ENCODE data around the gene E2F4. TPM values are rescaled to one million over a fixed set of nuclear protein-coding genes. Genes with fewer than 3 reads are reported as not detected.

E2F4 gene
- total and polyA plus RNA-seq, 2 experiments from 2014 or later = 66.2 to 85.2 TPM

DNA sequence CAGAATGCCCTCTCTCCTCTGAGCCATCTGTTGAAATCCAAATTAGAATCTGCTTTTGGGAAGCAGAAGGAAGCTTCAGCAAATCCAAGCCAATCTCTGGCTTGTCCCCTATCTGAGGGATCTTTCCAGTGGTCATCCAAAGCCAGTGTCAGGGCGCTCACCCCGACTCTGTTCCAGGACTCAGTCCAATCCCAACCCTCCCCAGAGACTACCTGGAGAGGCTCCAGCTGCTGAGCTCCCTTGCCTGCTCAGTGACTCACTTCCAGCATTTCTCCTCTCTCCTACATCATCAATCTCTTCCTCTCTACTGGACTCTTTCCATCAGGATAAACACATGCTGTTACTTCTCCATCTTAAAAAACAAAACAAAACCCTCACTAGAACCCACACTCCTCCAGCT, 10.6 kb upstream of the E2F4 start:
- peak in 1 of 2 donors; percentile 89 for DNase-seq (ENCODE audit: low read depth in 1 of 2, low spot score in 1 of 2)
- H3K36me3 ChIP-seq = no peaks in the 10 kb centered on the region
- H3K27me3 ChIP-seq = peaks cover 27% of the 10 kb centered on the region
- no peaks in the 10 kb centered on the region for H3K9me3 ChIP-seq (ENCODE audit: low read depth)
- no peak overlapping the region for H3K4me3 ChIP-seq
- peaks cover 4% of the 10 kb centered on the region for H3K4me1 ChIP-seq (ENCODE audit: low read depth)
- no peak overlapping the region for H3K27ac ChIP-seq
- TF ChIP-seq, protein P1, sequence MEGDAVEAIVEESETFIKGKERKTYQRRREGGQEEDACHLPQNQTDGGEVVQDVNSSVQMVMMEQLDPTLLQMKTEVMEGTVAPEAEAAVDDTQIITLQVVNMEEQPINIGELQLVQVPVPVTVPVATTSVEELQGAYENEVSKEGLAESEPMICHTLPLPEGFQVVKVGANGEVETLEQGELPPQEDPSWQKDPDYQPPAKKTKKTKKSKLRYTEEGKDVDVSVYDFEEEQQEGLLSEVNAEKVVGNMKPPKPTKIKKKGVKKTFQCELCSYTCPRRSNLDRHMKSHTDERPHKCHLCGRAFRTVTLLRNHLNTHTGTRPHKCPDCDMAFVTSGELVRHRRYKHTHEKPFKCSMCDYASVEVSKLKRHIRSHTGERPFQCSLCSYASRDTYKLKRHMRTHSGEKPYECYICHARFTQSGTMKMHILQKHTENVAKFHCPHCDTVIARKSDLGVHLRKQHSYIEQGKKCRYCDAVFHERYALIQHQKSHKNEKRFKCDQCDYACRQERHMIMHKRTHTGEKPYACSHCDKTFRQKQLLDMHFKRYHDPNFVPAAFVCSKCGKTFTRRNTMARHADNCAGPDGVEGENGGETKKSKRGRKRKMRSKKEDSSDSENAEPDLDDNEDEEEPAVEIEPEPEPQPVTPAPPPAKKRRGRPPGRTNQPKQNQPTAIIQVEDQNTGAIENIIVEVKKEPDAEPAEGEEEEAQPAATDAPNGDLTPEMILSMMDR (IDR thresholded peaks at IDR 0.05; ENCODE audit: low read depth, low read length) = no peak

DNA sequence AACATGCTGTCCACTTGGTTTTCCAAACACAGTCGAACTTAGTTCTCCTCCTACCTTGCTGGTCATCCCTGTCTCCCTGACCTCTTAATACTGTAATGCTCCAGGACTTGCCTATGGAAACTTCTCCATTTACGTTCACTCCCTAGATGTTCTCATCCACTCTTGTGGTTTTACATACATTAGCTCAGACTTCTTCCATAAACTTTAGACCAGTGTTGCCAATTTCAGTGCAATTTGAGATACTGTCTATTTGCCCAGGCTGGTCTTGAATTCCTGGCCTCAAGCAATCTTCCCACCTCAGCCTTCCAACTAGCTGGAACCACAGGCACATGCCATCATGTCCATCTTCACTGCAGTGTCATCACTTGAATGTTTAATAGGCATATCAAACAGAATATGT, 9.7 kb upstream of the E2F4 start:
- Histone ChIP-seq H3K4me3 (no peak overlapping the region), H3K9me3 (ENCODE audit: low read depth) (no peaks in the 10 kb centered on the region), H3K27ac (no peak overlapping the region), H3K27me3 (peaks cover 25% of the 10 kb centered on the region), H3K4me1 (ENCODE audit: low read depth) (peaks cover 4% of the 10 kb centered on the region), H3K36me3 (no peaks in the 10 kb centered on the region)
- DNase-seq (ENCODE audit: low read depth in 1 of 2, low spot score in 1 of 2) = no peak
- TF ChIP-seq, protein P1 (IDR thresholded peaks at IDR 0.05; ENCODE audit: low read depth, low read length) = no peak

DNA sequence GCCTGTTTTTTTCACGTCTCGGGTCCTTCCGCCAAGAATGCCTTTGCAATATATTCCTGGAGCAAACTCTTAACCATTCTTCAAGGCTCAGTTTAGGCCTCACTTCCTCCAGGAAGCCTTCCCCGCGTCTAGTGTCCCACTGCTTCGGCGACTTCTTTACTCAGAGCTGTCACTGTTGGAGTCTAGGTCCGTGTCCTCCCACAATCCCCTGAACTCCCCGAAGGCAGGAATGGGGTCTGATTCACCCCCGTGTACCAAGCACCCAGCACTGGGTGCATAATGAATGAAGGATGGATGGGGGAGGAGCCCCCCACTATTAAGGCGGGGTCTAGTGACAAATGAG, 8.7 kb upstream of the E2F4 start:
- Histone ChIP-seq H3K27ac (no peak overlapping the region), H3K36me3 (no peaks in the 10 kb centered on the region), H3K9me3 (ENCODE audit: low read depth) (no peaks in the 10 kb centered on the region), H3K4me3 (peak overlapping the region; percentile 61), H3K4me1 (ENCODE audit: low read depth) (peaks cover 4% of the 10 kb centered on the region), H3K27me3 (peaks cover 16% of the 10 kb centered on the region)
- no peak for DNase-seq (ENCODE audit: low read depth in 1 of 2, low spot score in 1 of 2)
- TF ChIP-seq, protein P1 (IDR thresholded peaks at IDR 0.05; ENCODE audit: low read depth, low read length) = no peak

DNA sequence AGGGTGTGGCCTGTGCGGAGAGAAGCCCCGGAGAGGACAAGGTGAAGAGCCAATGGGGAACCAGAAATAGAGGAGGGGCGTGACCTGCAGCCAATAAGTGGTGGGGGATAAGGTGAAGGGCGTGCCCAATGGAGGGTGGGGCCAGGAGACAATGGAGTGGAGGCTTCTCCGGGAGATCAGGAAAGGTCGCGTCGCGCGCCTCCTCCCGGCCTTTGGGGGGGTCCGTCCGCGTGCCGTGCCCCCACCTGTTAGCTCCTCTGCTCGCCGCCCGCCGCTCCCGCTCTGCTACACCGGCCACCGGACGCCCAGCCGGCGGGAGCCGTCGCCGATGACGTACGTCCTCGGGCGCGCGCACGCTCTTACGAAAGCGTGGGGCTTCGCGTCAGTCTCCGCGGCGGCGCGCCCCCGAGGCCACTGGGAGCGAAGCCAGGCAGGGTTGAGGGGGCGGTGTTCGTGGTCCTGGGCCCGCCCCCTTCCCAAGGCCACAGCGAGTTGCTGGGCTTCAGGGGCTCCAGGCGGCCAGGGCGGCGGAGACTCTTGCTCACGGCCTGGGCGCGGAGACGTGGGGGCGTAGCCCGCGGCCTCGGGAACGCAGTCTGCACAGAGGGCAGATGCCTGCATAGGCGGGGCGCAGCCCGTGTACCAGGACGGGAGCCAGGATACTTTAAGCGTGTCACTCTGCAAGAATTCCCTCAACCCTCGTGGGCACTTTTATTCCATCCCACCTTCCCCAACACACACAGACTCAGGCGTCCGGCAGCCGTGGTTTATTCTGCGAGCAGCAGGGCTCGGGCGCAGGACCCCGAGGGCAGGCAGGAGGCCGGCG, 8.1 kb upstream of the E2F4 start, which contains the start of gene MATCAP1:
TSS of gene MATCAP1 (minus strand) at position 337 of the 826 bp plus-strand sequence. CDS start 3,353 bp downstream, outside the sequence.
- peak; percentile 97 to 99 for DNase-seq (ENCODE audit: low read depth in 1 of 2, low spot score in 1 of 2)
- TF ChIP-seq, protein P1 (IDR thresholded peaks at IDR 0.05; ENCODE audit: low read depth, low read length) = no peak
- H3K27ac ChIP-seq = peak within 1 kb of the TSS; percentile 97
- peaks cover 10% of the 10 kb centered on the region for H3K27me3 ChIP-seq
- H3K4me3 ChIP-seq = peak within 1 kb of the TSS; percentile 61
- H3K4me1 ChIP-seq (ENCODE audit: low read depth) = peaks cover 4% of the 10 kb centered on the region
- no peaks in the 10 kb centered on the region for H3K36me3 ChIP-seq
- no peaks in the 10 kb centered on the region for H3K9me3 ChIP-seq (ENCODE audit: low read depth)

DNA sequence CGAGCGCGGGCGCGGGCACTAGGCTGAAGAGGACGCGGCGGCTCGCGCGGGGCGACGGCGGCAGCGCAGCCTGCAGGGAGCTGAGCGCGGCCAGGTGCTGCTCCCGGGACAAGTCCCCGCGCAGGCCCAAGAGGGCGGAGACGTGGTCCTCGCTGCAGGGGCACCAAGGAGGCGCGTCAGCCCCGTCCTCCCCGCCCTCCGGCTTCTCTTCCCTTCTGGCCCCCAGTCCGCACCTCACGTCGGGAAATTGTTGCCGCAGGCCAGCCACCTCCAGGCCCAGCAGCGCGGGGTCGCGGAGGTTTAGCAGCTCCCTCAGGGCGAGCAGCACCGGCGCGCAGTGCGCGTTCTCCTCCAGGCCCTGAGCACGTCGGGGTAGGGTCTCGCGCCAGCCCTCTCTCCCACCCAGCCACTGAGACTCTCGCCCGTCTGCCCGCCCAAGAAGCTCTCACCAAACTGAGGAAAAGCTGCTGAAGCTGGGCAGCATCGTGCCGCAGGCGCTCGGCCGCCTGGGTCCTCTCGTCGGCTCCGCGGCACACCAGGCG, 7.4 kb upstream of the E2F4 start:
- peak overlapping the region; percentile 61 for H3K4me3 ChIP-seq
- H3K27ac ChIP-seq = no peak overlapping the region
- TF ChIP-seq, protein P1 (IDR thresholded peaks at IDR 0.05; ENCODE audit: low read depth, low read length) = no peak
- peak in 1 of 2 donors; percentile 54 for DNase-seq (ENCODE audit: low read depth in 1 of 2, low spot score in 1 of 2)
- no peaks in the 10 kb centered on the region for H3K36me3 ChIP-seq
- peaks cover 7% of the 10 kb centered on the region for H3K27me3 ChIP-seq
- H3K9me3 ChIP-seq (ENCODE audit: low read depth) = no peaks in the 10 kb centered on the region
- peaks cover 4% of the 10 kb centered on the region for H3K4me1 ChIP-seq (ENCODE audit: low read depth)

All from cardiac muscle cell (in vitro differentiated cells and primary cell).